Gastroesophageal sphincter (tissue), 4 donors: ENCODE results near the gene GTF3C4. TPM values are rescaled to one million over a fixed set of nuclear protein-coding genes. Genes with fewer than 3 reads are reported as not detected.
"Not testable (repeated sequence)": the region's sequence is repeated elsewhere in the genome, so short reads cannot be mapped to it uniquely, and the experiment has no call there.

Experiments used
- ATAC-seq: fragments of 150-250 bp; one replicate; pipeline ENCODE4 v1.9.1; 2016; ENCODE audit warnings: mild to moderate bottlenecking, moderate library complexity
- H3K27ac ChIP-seq, 4 donors: fragments of 200-600 bp; sonication (generic) in 3 of 4; 1 replicate in 3 of 4; 2 replicates in 1 of 4; pipeline ENCODE4 v1.5.1; 2016 to 2019
- H3K27me3 ChIP-seq: fragments of 200-600 bp; sonication (generic); one replicate; pipeline ENCODE4 v1.5.1; 2019
- H3K36me3 ChIP-seq, 2 donors: fragments of 200-600 bp; sonication (generic); one replicate each; pipeline ENCODE4 v1.5.1; 2019; ENCODE audit warnings: control low read depth in 1 of 2
- H3K4me1 ChIP-seq, 3 donors: fragments of 200-600 bp; sonication (generic); 1 replicate in 2 of 3; 2 replicates in 1 of 3; pipeline ENCODE4 v1.5.1; 2016 to 2019; ENCODE audit warnings: control low read depth in 2 of 3
- H3K4me3 ChIP-seq, 2 donors: fragments of 200-600 bp; sonication (generic); one replicate each; pipeline ENCODE4 v1.5.1; 2019; ENCODE audit warnings: mild to moderate bottlenecking in 1 of 2, moderate library complexity in 1 of 2
- H3K9me3 ChIP-seq, 3 donors: fragments of 200-600 bp; sonication (generic); one replicate each; pipeline ENCODE4 v1.5.1; 2017 to 2019; ENCODE audit warnings: control low read depth in 2 of 3
- EP300 ChIP-seq: sonication (generic); formaldehyde crosslinking; IDR thresholded peaks from one replicate; pipeline ENCODE4 v1.6.1; 2017; ENCODE audit warnings: antibody characterized with exemption, mild to moderate bottlenecking
- POLR2A ChIP-seq, 2 donors: fragments of 450-650 bp; IDR thresholded peaks; one replicate each; pipeline ENCODE4 v1.6.1; 2017; ENCODE audit warnings: antibody characterized with exemption in 2 of 2, mild to moderate bottlenecking in 2 of 2, moderate library complexity in 1 of 2
- POLR2AphosphoS5 ChIP-seq: sonication (generic); formaldehyde crosslinking; IDR thresholded peaks from one replicate; pipeline ENCODE4 v1.6.1; 2017; ENCODE audit warnings: antibody characterized with exemption
- WGBS, 2 donors: methylation state at CpG; one replicate each; pipeline ENCODE4 v1.1.5; 2018; ENCODE audit warnings: low coverage in 1 of 2; 5-methylcytosine and 5-hydroxymethylcytosine counted together
- total RNA-seq, 4 donors: library from RNA; depleted of rRNA; stranded (reverse); fragments of >200 nt; gene quantifications; one replicate each; pipeline ENCODE4 v1.1.0, GENCODE V29; 2016
- TF ChIP-seq, protein P1 (sequence below), 4 experiments: fragments of 200-600 bp in 2 of 4; fragments of 450-650 bp in 2 of 4; sonication (generic) in 1 of 4; IDR thresholded peaks; one replicate each; pipeline ENCODE4 v1.5.1; 2017 to 2019; ENCODE audit warnings: antibody characterized with exemption in 4 of 4, mild to moderate bottlenecking in 2 of 4, moderate library complexity in 2 of 4

Gene GTF3C4
- total RNA-seq, 4 donors from 2014 or later: 11.4 to 15.4 (median 12.7) TPM

DNA sequence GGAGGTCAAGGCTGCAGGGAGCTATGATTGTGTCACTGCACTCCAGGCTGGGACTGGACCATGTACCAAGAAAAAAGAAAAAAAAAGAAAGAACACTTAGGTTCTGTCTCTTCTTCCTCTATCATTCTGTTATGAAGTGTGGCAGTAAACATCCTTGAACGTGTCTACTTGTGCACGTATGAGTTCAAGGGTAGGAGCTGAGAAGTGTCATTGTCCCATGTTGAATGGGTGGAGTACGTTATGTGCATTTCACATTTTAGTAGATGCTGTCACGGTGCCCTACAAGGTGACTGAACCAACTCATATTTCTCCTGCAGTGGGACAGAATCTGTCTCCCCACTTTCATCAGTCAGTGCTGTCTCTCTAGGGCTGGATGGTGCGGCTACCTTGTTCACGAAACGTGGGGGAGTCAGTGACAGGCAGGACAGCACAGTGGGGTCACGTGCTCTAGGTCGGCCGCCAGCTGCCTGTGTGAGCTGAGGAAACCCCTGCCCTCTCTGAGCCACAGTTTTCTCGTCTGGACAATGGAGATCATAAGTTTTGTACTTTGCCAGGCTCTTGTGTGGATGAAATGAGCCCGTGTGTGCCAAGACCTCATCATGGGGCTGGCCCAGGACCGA lies 47.2 kb downstream of the GTF3C4 start:
- no peaks in the 10 kb centered on the region for H3K9me3 ChIP-seq
- TF ChIP-seq, protein P1, sequence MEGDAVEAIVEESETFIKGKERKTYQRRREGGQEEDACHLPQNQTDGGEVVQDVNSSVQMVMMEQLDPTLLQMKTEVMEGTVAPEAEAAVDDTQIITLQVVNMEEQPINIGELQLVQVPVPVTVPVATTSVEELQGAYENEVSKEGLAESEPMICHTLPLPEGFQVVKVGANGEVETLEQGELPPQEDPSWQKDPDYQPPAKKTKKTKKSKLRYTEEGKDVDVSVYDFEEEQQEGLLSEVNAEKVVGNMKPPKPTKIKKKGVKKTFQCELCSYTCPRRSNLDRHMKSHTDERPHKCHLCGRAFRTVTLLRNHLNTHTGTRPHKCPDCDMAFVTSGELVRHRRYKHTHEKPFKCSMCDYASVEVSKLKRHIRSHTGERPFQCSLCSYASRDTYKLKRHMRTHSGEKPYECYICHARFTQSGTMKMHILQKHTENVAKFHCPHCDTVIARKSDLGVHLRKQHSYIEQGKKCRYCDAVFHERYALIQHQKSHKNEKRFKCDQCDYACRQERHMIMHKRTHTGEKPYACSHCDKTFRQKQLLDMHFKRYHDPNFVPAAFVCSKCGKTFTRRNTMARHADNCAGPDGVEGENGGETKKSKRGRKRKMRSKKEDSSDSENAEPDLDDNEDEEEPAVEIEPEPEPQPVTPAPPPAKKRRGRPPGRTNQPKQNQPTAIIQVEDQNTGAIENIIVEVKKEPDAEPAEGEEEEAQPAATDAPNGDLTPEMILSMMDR (IDR thresholded peaks at IDR 0.05): no peak
- TF ChIP-seq POLR2A (IDR thresholded peaks at IDR 0.05) (no peak), POLR2AphosphoS5 (no peak), EP300 (no peak)
- ATAC-seq: no peak
- peaks cover 26% of the 10 kb centered on the region for H3K27me3 ChIP-seq
- 69% methylated on average over 8 to 11 of the region's 13 CpGs for WGBS, 2 donors
- H3K36me3 ChIP-seq: no peaks in the 10 kb centered on the region
- no peaks in the 10 kb centered on the region for H3K4me1 ChIP-seq
- no peak overlapping the region for H3K4me3 ChIP-seq
- no peak overlapping the region for H3K27ac ChIP-seq

DNA sequence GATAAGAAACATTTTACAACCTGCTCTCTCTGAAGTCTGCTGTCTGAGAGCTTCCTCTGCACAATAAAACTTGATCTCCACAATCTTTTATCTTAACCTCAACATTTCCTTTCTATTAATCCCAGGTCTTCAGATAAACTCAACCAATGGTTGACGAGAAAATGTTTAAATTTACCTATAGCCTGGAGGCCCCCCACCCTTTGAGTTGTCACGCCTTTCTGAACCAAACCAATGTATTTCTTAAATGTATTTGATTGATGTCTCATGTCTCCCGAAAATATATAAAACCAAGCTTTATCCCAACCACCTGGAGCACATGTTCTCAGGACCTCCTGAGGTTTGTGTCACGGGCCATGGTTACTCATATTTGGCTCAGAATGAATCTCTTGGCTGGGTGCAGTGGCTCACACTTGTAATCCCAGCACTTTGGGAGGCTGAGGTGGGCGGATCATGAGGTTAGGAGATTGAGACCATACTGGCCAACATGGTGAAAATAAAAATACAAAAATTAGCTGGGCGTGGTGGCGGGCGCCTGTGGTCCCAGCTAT lies 48.2 kb downstream of the GTF3C4 start:
- not testable (repeated sequence) for H3K27ac ChIP-seq, H3K9me3 ChIP-seq, ATAC-seq, H3K36me3 ChIP-seq, H3K4me1 ChIP-seq, H3K4me3 ChIP-seq
- peaks cover 31% of the 10 kb centered on the region for H3K27me3 ChIP-seq
- WGBS, 2 donors: 64 to 80% methylated on average over 1 to 8 of the region's 8 CpGs

DNA sequence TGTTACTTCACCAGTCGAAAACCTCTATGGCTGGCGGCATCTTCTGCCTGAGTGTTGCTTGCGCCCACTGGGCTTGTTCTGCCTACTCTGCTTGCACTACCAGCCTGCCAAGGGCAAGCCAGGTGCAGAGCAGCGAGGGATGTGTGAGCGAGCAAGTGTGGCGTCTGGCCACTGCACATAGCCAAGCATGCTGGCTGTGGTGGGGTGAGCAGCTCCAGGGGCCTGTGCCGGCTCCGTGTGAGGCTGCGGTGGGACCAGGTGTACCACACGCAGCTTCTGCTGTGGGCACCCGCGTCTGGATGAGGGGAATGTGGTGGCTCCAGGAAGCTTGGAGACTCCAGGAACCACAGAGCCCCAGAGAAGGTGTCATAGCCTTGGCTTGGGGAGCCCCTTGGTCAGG lies 51.4 kb downstream of the GTF3C4 start:
- ATAC-seq: no peak
- H3K36me3 ChIP-seq: no peaks in the 10 kb centered on the region
- peaks cover 29% of the 10 kb centered on the region for H3K27me3 ChIP-seq
- TF ChIP-seq POLR2A (IDR thresholded peaks at IDR 0.05) (no peak), POLR2AphosphoS5 (no peak), EP300 (no peak)
- TF ChIP-seq, protein P1 (IDR thresholded peaks at IDR 0.05): no peak
- H3K27ac ChIP-seq: no peak overlapping the region
- H3K9me3 ChIP-seq: no peaks in the 10 kb centered on the region
- no peaks in the 10 kb centered on the region for H3K4me1 ChIP-seq
- no peak overlapping the region for H3K4me3 ChIP-seq
- WGBS, 2 donors: 88% methylated on average over 5 of the region's 12 CpGs; no CpG with 5 or more reads in 1 of the 2 donors

DNA sequence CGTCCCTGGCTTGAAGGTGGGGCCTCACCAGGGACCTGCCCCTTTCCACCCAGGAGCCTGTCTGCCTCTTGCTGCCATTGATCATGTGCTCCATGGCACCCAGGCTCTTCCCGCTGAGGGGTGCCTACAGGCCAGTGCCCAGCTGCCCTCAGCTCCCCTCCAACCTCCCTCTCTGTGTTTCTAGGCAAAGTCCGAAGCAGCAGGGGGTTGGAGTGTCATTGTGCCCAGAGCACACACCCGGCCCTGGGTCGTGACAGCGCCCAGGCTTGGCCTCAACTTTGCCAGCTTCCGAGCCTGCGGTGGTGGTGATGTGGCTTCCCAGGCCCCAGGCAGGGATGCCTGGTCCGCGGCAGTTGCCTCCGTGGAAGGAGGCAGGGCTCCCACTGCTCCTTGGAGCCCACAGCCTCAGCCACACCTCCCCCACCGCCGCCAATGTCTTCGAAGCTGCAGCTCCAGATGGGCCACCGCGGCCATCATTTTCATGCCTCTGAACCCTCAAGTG lies 52.4 kb downstream of the GTF3C4 start:
- no peak for ATAC-seq
- TF ChIP-seq EP300 (no peak), POLR2AphosphoS5 (no peak), POLR2A (IDR thresholded peaks at IDR 0.05) (no peak)
- TF ChIP-seq, protein P1 (IDR thresholded peaks at IDR 0.05): no peak
- WGBS, 2 donors: 80 to 87% methylated on average over 1 to 5 of the region's 16 CpGs

DNA sequence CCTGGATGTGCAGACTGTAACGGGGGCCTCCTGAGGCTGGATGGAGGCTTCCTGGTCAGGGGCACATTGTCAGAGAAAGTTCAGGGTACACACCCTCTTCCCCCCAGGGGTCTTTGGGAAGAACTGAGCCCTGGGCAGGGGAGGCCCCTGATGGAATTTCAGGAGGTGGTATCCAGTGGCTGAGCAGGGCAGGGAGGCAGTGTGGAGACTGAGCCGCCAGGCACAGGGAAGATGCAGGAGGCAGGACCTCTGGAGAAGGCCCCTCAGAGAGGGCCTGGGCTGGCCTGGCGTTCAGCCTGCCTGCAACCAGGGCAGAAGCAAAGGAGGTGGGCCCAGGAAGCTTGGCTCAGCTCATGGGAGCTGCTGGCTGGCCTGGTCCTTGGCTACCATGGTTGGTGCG lies 53.5 kb downstream of the GTF3C4 start:
- Histone ChIP-seq H3K36me3 (no peaks in the 10 kb centered on the region), H3K9me3 (no peaks in the 10 kb centered on the region), H3K27ac (no peak overlapping the region), H3K27me3 (peaks cover 21% of the 10 kb centered on the region), H3K4me3 (no peak overlapping the region), H3K4me1 (no peaks in the 10 kb centered on the region)
- ATAC-seq: no peak
- 86% methylated on average over 1 of the region's 4 CpGs; no CpG with 5 or more reads in 1 of the 2 donors for WGBS, 2 donors
- TF ChIP-seq POLR2AphosphoS5 (no peak), POLR2A (IDR thresholded peaks at IDR 0.05) (no peak), EP300 (no peak)
- TF ChIP-seq, protein P1 (IDR thresholded peaks at IDR 0.05): no peak

More for the DNA sequence above, 52.4 kb downstream of the GTF3C4 start:
- Histone ChIP-seq H3K4me1 (no peaks in the 10 kb centered on the region), H3K27ac (no peak overlapping the region), H3K36me3 (no peaks in the 10 kb centered on the region), H3K27me3 (peaks cover 21% of the 10 kb centered on the region), H3K9me3 (no peaks in the 10 kb centered on the region), H3K4me3 (no peak overlapping the region)
